NCI-H446 (cell line): Measurements from ENCODE around the gene PCNA.

Experiments
- DNase-seq, 2 experiments: peaks; one replicate each; lab custom pipeline; 2025; lab: John Stamatoyannopoulos, UW

PCNA gene

GRCh38 chr20:5065166-5065878 lies 54.4 kb downstream of the PCNA start:
- no peak for DNase-seq
